Activated CD8-positive, alpha-beta memory T cell treated with anti-CD3 and anti-CD28 coated beads, Interleukin-2, amount 50 U/mL, for 24 hours (primary cell): ENCODE measurements around the gene MYO15A.
A peak's percentile ranks its signal among the peaks of the same experiment; 100 is the strongest.

Experiments
- DNase-seq: peaks from one replicate; pipeline ENCODE4 v3.0.0-alpha.2; 2020; ENCODE audit errors: extremely low read depth

MYO15A gene

DNA sequence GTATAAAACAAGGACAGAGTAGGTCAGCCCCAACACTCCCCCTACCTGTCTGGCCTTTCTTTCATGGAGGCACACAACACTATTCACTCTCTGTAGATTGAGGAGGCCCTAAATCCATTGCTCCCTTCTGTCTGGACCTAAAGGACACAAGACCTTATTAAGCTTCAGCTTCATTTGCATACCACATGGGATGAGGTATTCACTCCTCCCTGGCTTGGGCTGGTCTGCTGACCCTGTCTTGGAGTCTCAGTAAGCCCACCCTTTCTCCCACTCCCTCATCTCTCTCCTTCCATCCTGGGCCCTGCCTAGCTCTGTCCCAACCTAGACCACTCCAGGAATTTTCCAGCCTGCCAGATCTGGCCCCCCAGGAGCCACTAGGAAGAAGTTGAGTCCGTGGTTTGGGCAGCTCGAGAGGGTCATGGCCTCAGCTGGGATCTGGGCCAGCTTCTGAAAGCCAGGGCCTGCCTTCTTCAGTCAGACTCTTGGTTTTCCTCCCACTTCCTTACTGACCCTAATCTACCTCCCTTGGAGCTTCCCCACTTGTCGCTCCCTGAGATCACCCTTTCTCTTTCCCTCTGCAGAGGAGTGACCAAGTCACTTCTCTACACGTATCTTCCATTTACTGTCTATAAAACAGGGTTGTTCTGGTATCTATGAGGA is 110.3 kb downstream of the MYO15A start:
- no peak for DNase-seq

DNA sequence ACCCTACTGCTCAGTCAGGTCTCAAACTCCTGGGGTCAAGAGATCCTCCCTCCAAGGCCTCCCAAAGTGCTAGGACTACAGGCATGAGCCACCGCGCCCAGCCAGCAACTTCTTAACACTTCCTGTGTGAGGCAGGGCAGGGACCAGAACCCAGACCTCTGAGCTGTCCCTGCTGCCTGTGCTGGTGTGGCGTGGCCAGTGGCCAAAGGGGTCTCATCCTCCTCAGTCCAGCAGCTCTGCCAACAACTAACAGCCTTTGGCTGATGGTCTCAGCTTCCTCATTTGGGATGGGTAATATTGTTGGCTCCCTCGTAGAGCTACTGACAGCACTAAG is 115.5 kb downstream of the MYO15A start:
- DNase-seq = no peak

DNA sequence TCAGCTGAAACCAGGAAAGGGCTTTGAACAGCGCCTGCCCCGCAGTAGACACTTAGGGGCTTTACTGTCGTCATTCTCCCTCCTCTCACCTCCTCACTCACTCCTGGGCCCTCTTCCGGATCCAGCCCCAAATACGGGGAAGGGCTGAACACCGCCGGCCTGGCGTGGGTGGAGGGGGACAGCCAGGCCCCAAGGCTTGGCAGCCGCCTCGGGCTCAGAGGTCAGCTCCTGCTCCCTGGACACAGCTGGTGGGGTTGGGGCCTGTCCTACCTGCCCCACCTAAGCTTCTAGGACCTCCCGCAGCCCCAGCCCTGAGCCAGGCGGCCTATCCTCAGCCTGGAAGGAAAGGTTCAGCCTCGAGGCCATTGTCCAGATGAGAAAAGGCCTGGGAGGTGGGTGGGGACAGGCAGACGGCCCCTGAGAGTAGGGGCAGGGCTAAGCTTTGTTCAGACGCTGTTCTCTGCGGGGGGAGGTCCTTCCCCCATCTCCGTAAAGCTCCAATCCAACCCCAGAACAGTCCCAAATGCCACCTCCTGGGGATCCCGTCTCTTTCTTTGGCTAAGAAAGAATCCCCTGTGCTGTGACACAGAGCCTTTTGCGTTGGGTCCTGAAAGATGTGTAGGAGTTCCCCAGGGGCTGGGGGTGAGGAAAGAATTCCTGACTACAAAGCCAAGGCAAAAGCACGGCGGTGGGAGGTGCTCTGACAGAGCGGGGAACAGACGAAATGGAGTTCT is 116.0 kb downstream of the MYO15A start:
- no peak for DNase-seq

GRCh38 chr17:18225121-18225641 is 116.6 kb downstream of the MYO15A start, which contains the start of gene LLGL1:
TSS of gene LLGL1 (plus strand) at chr17:18225635. CDS start at chr17:18225683, 48 bp downstream.
- peak; percentile 80 for DNase-seq

DNA sequence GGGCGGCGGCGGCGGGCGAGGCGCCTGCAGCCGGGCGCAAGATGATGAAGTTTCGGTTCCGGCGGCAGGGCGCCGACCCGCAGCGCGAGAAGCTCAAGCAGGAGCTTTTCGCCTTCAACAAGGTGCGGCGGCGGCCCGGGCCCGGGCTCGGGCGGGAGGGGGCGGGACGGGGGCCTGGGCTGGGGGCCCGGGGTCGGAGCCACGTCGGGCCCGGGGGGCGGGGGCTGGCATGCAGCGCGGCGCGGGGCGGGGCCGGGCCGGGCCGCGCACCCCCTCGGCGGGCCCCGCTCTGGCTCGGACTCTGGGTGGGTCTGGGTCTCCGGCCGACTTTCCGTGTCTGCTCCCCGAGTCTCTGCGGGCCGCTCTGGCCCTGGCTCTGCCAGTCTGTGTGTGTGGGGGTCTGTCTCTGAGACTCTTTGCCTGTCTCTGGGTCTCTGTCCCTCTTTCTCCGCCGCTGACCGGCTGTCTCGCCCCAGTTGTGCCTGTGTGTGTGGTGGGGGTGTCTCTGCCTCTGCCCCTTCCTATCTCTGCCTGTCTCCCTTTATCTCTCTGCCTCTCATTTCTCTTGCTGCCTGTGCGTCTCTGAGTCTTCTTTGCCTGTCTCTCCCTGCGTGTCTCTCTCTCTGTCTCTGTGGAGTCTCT is 117.2 kb downstream of the MYO15A start:
- no peak for DNase-seq

DNA sequence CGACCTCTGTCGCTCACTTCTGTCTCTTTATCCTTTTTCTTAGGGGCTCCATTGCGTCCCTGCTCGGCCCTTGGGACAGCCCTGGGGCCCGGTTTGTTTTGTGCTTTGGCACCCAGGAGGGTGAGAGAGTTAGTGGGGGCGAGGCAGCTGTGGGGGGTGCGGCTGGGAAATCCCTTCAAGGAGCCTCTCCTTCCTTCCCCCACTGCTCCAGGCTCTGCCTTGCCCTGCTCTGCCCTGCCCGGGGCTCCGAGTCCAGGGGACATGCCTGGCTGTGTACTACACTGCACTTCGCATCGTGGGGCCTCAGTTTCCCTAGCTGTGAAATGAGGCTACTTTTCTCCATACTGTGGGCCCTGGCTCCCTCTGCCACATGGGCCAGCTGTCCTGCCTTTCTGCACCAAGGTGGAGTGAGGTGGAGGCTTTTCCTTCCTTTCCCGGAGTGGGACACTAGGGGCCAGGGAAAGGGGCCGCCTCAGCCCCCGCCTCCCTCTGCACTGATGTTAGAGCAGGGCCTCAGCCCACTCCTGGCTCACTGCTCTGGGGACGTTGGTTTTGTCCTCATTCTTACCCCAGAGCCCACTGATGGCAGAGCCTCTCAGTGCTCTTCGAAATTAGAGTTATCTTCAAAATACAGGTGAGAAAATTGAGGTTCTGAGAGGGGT is 117.9 kb downstream of the MYO15A start:
- DNase-seq = no peak

- no peak for DNase-seq
These were observed 119.1 kb downstream of the MYO15A start for GRCh38 chr17:18227635-18228034.

DNA sequence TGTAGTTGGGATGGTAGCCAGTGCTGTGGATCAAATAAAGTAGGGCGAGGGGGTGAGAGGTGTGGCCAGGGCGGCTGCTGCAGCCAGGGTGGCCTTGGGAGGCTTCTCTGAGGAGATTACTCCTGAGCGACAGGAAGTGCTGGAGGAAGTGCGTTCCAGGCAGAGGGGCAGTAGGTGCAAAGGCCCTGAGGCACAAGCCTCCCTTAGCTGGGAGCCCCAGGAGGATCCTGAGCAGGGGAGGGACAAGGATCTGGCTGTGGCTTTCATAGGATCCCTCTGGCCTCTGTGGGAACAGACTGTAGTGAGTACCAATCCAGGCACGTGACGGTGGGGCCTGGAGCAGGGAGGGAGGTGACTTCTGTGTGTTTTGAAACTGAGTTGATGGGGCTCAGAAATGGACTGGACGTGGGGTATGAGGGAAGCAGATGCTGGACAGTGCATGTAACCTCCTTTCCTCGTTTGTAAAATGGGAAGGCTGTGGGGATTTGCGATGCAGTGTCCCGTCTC is 119.7 kb downstream of the MYO15A start:
- DNase-seq = no peak

GRCh38 chr17:18229254-18229653 is 120.7 kb downstream of the MYO15A start:
- DNase-seq = no peak
